Neural cell (in vitro differentiated cells): ENCODE measurements around the gene SNX27.

Experiments used
- POLR2AphosphoS5 ChIP-seq: IDR thresholded peaks from 2 replicates; pipeline ENCODE4 v1.6.1; 2012
- RAD21 ChIP-seq: fragments of 450-650 bp; conservative IDR thresholded peaks from 2 replicates; pipeline ENCODE4 v1.6.1; 2014; ENCODE audit warnings: antibody characterized with exemption, mild to moderate bottlenecking, moderate library complexity
- SMC3 ChIP-seq: fragments of 450-650 bp; conservative IDR thresholded peaks from 2 replicates; pipeline ENCODE4 v1.6.1; 2014; ENCODE audit warnings: antibody characterized with exemption, mild to moderate bottlenecking, moderate library complexity; ENCODE audit not compliant: poor library complexity
- TAF1 ChIP-seq: IDR thresholded peaks from 2 replicates; pipeline ENCODE4 v1.6.1; 2012; ENCODE audit warnings: low read depth
- TF ChIP-seq, protein P1 (sequence below): fragments of 450-650 bp; IDR thresholded peaks from 2 replicates; pipeline ENCODE4 v1.5.1; 2014; ENCODE audit warnings: antibody characterized with exemption, mild to moderate bottlenecking, moderate library complexity; ENCODE audit not compliant: poor library complexity, severe bottlenecking
- TF ChIP-seq, protein P2 (sequence below): IDR thresholded peaks from 2 replicates; pipeline ENCODE4 v1.6.1; 2012; ENCODE audit warnings: borderline replicate concordance

DNA sequence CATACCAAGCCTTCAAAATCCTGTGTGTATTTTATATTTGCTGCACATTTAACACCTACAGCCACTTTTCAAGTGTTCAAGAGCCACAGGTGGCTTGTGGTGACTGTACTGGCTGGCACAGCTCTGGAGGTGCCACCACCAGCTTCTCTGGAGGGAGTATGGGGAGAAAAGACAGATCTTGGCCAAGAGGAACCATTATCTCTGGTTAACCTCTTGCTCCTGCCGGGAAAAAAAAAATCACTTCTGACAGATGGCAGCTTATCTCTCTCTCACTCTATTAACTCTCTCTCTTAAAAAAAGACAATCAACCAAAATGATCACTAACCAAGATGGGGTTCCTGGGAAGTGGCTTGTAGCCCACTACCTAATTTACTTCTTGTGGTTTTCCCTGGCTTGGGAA is 108.3 kb downstream of the SNX27 start:
- TF ChIP-seq, protein P1, sequence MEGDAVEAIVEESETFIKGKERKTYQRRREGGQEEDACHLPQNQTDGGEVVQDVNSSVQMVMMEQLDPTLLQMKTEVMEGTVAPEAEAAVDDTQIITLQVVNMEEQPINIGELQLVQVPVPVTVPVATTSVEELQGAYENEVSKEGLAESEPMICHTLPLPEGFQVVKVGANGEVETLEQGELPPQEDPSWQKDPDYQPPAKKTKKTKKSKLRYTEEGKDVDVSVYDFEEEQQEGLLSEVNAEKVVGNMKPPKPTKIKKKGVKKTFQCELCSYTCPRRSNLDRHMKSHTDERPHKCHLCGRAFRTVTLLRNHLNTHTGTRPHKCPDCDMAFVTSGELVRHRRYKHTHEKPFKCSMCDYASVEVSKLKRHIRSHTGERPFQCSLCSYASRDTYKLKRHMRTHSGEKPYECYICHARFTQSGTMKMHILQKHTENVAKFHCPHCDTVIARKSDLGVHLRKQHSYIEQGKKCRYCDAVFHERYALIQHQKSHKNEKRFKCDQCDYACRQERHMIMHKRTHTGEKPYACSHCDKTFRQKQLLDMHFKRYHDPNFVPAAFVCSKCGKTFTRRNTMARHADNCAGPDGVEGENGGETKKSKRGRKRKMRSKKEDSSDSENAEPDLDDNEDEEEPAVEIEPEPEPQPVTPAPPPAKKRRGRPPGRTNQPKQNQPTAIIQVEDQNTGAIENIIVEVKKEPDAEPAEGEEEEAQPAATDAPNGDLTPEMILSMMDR, result no peak
- TF ChIP-seq POLR2AphosphoS5 (no peak), RAD21 (no peak), TAF1 (no peak), SMC3 (no peak)
- TF ChIP-seq, protein P2, sequence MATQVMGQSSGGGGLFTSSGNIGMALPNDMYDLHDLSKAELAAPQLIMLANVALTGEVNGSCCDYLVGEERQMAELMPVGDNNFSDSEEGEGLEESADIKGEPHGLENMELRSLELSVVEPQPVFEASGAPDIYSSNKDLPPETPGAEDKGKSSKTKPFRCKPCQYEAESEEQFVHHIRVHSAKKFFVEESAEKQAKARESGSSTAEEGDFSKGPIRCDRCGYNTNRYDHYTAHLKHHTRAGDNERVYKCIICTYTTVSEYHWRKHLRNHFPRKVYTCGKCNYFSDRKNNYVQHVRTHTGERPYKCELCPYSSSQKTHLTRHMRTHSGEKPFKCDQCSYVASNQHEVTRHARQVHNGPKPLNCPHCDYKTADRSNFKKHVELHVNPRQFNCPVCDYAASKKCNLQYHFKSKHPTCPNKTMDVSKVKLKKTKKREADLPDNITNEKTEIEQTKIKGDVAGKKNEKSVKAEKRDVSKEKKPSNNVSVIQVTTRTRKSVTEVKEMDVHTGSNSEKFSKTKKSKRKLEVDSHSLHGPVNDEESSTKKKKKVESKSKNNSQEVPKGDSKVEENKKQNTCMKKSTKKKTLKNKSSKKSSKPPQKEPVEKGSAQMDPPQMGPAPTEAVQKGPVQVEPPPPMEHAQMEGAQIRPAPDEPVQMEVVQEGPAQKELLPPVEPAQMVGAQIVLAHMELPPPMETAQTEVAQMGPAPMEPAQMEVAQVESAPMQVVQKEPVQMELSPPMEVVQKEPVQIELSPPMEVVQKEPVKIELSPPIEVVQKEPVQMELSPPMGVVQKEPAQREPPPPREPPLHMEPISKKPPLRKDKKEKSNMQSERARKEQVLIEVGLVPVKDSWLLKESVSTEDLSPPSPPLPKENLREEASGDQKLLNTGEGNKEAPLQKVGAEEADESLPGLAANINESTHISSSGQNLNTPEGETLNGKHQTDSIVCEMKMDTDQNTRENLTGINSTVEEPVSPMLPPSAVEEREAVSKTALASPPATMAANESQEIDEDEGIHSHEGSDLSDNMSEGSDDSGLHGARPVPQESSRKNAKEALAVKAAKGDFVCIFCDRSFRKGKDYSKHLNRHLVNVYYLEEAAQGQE, result no peak
